ENCODE measurements around the gene COQ8A.

GRCh38 chr1:226938903-226939437, 1.1 kb upstream of the COQ8A start:
- TF ChIP-seq CTCF (IDR thresholded peaks at IDR 0.05) (no peak), EP300 (IDR thresholded peaks at IDR 0.05) (no peak), POLR2AphosphoS5 (IDR thresholded peaks at IDR 0.05) (no peak)
